GM12878 (cell line): ENCODE measurements around the gene THUMPD3.

Experiments used
- CTCF ChIP-seq, 3 experiments: IDR thresholded peaks in 2 of 3; conservative IDR thresholded peaks in 1 of 3; 2 replicates each; pipeline ENCODE4 v1.5.1; 2011; ENCODE audit warnings: low read depth in 3 of 3, low read length in 3 of 3, mild to moderate bottlenecking in 3 of 3, control low read depth in 2 of 3, moderate library complexity in 2 of 3, inconsistent platforms in 1 of 3, mixed read lengths in 1 of 3; ENCODE audit not compliant: control insufficient read depth in 2 of 3, insufficient read depth in 1 of 3; ENCODE audit errors: extremely low read depth in 1 of 3
- DPF2 ChIP-seq: fragments of 450-650 bp; IDR thresholded peaks from 2 replicates; pipeline ENCODE4 v1.6.1; 2017; ENCODE audit warnings: mild to moderate bottlenecking
- EZH2 ChIP-seq: IDR thresholded peaks from 2 replicates; pipeline ENCODE4 v1.6.1; 2012; ENCODE audit warnings: low read depth, mild to moderate bottlenecking, control low read depth, inconsistent platforms, low read length, borderline replicate concordance; ENCODE audit not compliant: control insufficient read depth
- HDAC2 ChIP-seq: fragments of 200-600 bp; sonication (generic); IDR thresholded peaks from 2 replicates; pipeline ENCODE4 v1.6.1; 2017
- MAX ChIP-seq: IDR thresholded peaks from 2 replicates; pipeline ENCODE4 v1.6.1; 2012; ENCODE audit warnings: low read depth, low read length, improper control_type of control experiment
- POLR2A ChIP-seq: IDR thresholded peaks from 2 replicates; pipeline ENCODE4 v1.6.1; 2011; ENCODE audit warnings: low read depth, mild to moderate bottlenecking, low read length
- RBBP5 ChIP-seq: fragments of 200-600 bp; sonication (generic); conservative IDR thresholded peaks from 2 replicates; pipeline ENCODE4 v1.6.1; 2016
- RFX5 ChIP-seq: IDR thresholded peaks from 2 replicates; pipeline ENCODE4 v1.6.1; 2011; ENCODE audit warnings: low read depth, low read length, improper control_type of control experiment
- SREBF2 ChIP-seq: IDR thresholded peaks from 2 replicates; pipeline ENCODE4 v1.6.1; 2012; ENCODE audit warnings: mild to moderate bottlenecking, low read length
- YBX1 ChIP-seq: fragments of 450-650 bp; IDR thresholded peaks from 2 replicates; pipeline ENCODE4 v1.6.1; 2016; ENCODE audit warnings: antibody characterized with exemption
- YY1 ChIP-seq: IDR thresholded peaks from 2 replicates; pipeline ENCODE4 v1.6.1; 2011; ENCODE audit warnings: low read depth, mild to moderate bottlenecking, low read length
- ZNF274 ChIP-seq: IDR thresholded peaks from one replicate; pipeline ENCODE4 v1.8.0; 2011; ENCODE audit not compliant: insufficient read length, insufficient read depth

DNA sequence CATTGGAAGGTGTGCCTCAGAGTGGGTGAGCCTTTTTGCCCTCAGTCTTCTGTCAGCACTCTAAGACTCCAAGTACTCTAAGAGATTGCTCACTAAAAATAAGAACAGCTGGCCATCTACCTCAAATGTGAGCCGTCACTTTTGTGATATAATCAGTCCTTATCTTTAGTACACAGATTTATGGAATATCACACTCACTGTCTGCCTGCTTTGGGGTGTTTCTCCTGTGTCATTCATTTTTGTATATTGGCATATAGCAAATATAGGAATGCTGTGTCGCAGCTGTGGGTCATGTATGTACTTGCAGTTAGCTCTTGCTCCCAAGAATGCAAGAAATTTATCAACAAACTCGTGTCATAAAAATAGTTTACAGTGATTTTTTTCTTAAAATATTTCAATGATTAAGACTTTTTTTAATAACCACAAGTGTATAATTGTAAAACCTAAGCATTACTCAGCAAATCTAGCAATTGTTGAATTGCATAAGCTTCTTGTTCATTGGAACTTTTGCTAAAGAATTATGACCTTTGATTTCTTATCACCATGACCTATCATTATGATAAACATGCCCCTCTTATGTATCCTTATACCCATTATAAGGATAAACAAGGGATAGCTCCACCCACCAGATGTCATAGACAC lies 53.4 kb downstream of the THUMPD3 start:
- TF ChIP-seq HDAC2: no peak
- no peak for TF ChIP-seq RFX5
- TF ChIP-seq MAX: no peak
- no peak for TF ChIP-seq YY1
- no peak for TF ChIP-seq RBBP5
- no peak for TF ChIP-seq POLR2A
- TF ChIP-seq EZH2: no peak
- TF ChIP-seq YBX1: no peak
- no peak for TF ChIP-seq ZNF274
- TF ChIP-seq DPF2: no peak
- TF ChIP-seq SREBF2: no peak
- TF ChIP-seq CTCF (IDR thresholded peaks at IDR 0.05 in 2 of 3, conservative IDR thresholded peaks at IDR 0.05 in 1 of 3; ENCODE audit: control insufficient read depth in 2 of 3, extremely low read depth in 1 of 3, insufficient read depth in 1 of 3, low read depth in 3 of 3, low read length in 3 of 3): no peak
